Stomach (tissue), 4 donors: ENCODE measurements around the gene CENPT.

ENCODE experiments used
- CTCF ChIP-seq, 7 experiments: fragments of 450-650 bp in 4 of 7; fragments of 200-600 bp in 3 of 7; sonication (generic) in 3 of 7; IDR thresholded peaks; one replicate each; pipeline ENCODE4 v1.5.1; 2016 to 2019; ENCODE audit warnings: antibody characterized with exemption in 7 of 7, control low read depth in 2 of 7, mild to moderate bottlenecking in 1 of 7
- EP300 ChIP-seq: sonication (generic); formaldehyde crosslinking; IDR thresholded peaks from one replicate; pipeline ENCODE4 v1.6.1; 2017; ENCODE audit warnings: antibody characterized with exemption
- POLR2A ChIP-seq, 4 donors: fragments of 450-650 bp; IDR thresholded peaks; one replicate each; pipeline ENCODE4 v1.6.1; 2016; ENCODE audit warnings: antibody characterized with exemption in 4 of 4, control low read depth in 2 of 4, mild to moderate bottlenecking in 1 of 4, moderate library complexity in 1 of 4
- POLR2AphosphoS5 ChIP-seq, 3 donors: sonication (generic); formaldehyde crosslinking; IDR thresholded peaks; one replicate each; pipeline ENCODE4 v1.6.1; 2016; ENCODE audit warnings: antibody characterized with exemption in 3 of 3

- peak in 1 of 7 experiments; percentile 30 for TF ChIP-seq CTCF (IDR thresholded peaks at IDR 0.05)
- no peak for TF ChIP-seq POLR2A (IDR thresholded peaks at IDR 0.05)
- TF ChIP-seq POLR2AphosphoS5 (IDR thresholded peaks at IDR 0.05), result peak; percentile 62 to 90 (median 77)
- no peak for TF ChIP-seq EP300
These were observed 1.0 kb downstream of the CENPT start, which contains the start of gene NUTF2 for GRCh38 chr16:67846320-67847063.
